ENCODE data around the gene VSTM5. TPM values are rescaled to one million over a fixed set of nuclear protein-coding genes. Genes with fewer than 3 reads are reported as not detected.

VSTM5 gene
- polyA plus RNA-seq, 1 experiment = 0.63 TPM

DNA sequence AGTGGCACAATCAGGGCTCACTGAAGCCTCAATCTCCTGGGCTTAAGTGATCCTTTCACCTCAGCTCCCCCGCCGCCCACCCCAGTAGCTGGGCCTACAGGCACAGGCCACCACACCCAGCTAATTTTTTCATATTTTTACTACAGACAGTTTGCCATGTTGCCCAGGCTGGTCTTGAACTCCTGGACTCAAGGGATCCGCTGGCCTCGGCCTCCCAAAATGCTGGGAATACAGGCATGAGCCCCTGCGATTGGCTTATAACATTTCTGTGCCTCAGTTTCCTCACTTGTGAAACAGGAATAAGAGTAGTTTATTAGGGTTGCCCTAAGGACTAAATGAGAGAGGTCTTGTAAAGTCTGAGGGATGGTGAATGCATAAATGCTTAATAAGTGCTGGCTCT, 1.2 kb downstream of the VSTM5 start:
- POLR2A ChIA-PET = interaction anchor here (0.7 kb wide), 1 partner anchor 8 kb away, joined by 5 read pairs; no protein-coding TSS in a partner anchor
- H3K4me3 ChIP-seq (ENCODE audit: low read depth, low read length) = no peak overlapping the region
- no peak for DNase-seq (ENCODE audit: low read depth)
- H3K36me3 ChIP-seq (ENCODE audit: control insufficient read depth, insufficient read depth, low read length) = no peaks in the 10 kb centered on the region
- TF ChIP-seq, protein P1, sequence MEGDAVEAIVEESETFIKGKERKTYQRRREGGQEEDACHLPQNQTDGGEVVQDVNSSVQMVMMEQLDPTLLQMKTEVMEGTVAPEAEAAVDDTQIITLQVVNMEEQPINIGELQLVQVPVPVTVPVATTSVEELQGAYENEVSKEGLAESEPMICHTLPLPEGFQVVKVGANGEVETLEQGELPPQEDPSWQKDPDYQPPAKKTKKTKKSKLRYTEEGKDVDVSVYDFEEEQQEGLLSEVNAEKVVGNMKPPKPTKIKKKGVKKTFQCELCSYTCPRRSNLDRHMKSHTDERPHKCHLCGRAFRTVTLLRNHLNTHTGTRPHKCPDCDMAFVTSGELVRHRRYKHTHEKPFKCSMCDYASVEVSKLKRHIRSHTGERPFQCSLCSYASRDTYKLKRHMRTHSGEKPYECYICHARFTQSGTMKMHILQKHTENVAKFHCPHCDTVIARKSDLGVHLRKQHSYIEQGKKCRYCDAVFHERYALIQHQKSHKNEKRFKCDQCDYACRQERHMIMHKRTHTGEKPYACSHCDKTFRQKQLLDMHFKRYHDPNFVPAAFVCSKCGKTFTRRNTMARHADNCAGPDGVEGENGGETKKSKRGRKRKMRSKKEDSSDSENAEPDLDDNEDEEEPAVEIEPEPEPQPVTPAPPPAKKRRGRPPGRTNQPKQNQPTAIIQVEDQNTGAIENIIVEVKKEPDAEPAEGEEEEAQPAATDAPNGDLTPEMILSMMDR (IDR thresholded peaks at IDR 0.05; ENCODE audit: insufficient read depth, low read depth, low read length) = no peak
- CTCF ChIA-PET = interaction anchor here (1.2 kb wide), 3 partner anchors 8 to 33 kb away, joined by 3 to 4 read pairs (median 3); no protein-coding TSS in a partner anchor
- no peaks in the 10 kb centered on the region for H3K27me3 ChIP-seq (ENCODE audit: control insufficient read depth, insufficient read depth, low read length)

DNA sequence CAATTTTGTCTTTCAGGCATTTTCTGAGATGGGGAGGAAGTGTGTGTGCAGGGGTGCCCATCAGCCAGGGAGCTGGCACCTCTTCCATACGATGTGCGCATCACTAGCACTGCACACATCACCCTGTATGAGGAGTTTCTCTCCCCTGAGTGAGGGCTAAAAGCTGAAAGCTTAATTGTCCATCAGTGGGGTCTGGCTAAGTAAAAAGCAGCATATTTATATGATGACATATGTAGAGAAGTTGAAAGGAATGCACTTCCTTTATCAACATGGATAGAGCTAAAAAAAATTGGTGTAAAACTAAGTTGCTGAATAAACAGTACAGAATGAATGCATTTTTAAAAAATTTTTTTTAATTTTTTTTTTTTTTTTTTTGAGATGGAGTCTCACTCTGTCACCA, 4.0 kb downstream of the VSTM5 start:
- no peaks in the 10 kb centered on the region for H3K27me3 ChIP-seq (ENCODE audit: control insufficient read depth, insufficient read depth, low read length)
- DNase-seq (ENCODE audit: low read depth) = no peak
- CTCF ChIA-PET = interaction anchor here (1.1 to 1.5 kb wide), 3 partner anchors 9 to 49 kb away, joined by 3 to 5 read pairs (median 4); no protein-coding TSS in a partner anchor
- TF ChIP-seq, protein P1 (IDR thresholded peaks at IDR 0.05; ENCODE audit: insufficient read depth, low read depth, low read length) = no peak
- POLR2A ChIA-PET = interaction anchor here (0.6 kb wide), 2 partner anchors 27 to 29 kb away, joined by 8 to 9 read pairs; no protein-coding TSS in a partner anchor
- H3K4me3 ChIP-seq (ENCODE audit: low read depth, low read length) = no peak overlapping the region
- no peaks in the 10 kb centered on the region for H3K36me3 ChIP-seq (ENCODE audit: control insufficient read depth, insufficient read depth, low read length)

DNA sequence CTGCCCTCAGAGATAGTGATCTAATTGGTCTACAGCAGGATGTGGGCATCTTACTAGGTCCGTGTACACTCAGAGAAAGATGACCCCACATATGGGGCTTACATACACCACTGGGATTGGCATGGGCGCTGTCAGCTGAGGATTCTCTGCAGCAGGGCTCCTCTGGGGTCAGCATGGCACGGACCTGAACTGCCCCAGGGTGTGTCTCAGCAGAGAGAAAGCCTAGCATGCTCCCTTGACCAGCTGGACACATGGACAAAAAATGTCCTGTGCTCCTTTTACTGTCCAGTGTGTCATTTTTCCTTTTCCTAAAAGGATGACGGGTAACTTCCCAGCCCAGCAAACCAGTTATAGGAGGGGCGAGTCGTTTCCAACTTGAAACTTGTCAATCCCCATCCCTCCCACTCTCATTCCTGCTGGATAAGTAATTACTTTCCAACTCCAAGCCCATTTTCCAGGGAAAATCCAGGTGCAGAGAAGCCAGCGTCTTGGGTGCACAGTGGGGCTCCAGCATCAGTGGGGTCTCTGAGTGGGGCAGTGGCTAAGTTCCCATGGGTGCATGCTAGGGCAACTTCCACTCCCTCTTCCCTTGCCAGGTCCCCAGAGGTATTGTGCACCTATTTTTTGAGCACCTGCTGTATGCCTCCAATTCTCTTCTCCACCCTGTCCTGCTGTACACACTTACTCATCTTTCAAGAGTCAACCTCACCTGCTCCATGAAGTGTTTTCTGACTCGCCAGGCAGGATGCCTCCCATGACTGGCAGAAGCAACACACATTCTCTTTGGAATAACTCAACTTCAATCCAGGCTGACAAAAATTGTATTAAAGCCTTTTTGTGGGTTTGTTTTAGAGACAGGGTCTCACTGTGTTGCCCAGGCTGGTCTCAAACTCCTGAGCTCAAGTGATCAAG, 5.0 kb downstream of the VSTM5 start:
- Histone ChIP-seq H3K36me3 (ENCODE audit: control insufficient read depth, insufficient read depth, low read length) (no peaks in the 10 kb centered on the region), H3K27me3 (ENCODE audit: control insufficient read depth, insufficient read depth, low read length) (no peaks in the 10 kb centered on the region), H3K4me3 (ENCODE audit: low read depth, low read length) (no peak overlapping the region)
- no peak for DNase-seq (ENCODE audit: low read depth)
- TF ChIP-seq, protein P1 (IDR thresholded peaks at IDR 0.05; ENCODE audit: insufficient read depth, low read depth, low read length) = no peak
- ChIA-PET CTCF (interaction anchor here (1.4 kb wide), 1 partner anchor 8 kb away, joined by 4 read pairs; no protein-coding TSS in a partner anchor), POLR2A (no interaction called here)

DNA sequence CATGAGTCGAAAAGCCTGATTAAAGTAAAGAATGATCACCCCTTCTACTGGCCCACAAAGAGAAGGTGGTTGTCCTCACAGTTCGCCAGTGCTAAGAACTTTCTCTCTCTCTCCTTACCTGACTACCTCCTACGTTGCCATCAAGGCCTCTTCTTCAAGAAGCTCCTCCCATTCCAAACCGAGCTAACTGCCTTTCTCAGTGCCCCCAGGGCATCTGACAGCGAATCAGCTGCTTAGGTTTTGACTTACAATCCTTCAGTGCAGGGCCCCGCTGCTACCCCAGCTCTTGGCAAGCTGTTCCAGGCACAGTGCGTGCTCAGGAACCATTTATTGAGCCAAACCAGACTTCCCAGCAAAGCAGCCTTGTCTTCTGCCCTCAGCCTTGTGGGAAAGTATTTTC, 5.8 kb downstream of the VSTM5 start:
- no peak overlapping the region for H3K4me3 ChIP-seq (ENCODE audit: low read depth, low read length)
- DNase-seq (ENCODE audit: low read depth) = no peak
- ChIA-PET POLR2A (no interaction called here), CTCF (interaction anchor here (1.1 kb wide), 1 partner anchor 51 kb away, joined by 3 read pairs; no protein-coding TSS in a partner anchor)
- H3K27me3 ChIP-seq (ENCODE audit: control insufficient read depth, insufficient read depth, low read length) = no peaks in the 10 kb centered on the region
- TF ChIP-seq, protein P1 (IDR thresholded peaks at IDR 0.05; ENCODE audit: insufficient read depth, low read depth, low read length) = no peak
- no peaks in the 10 kb centered on the region for H3K36me3 ChIP-seq (ENCODE audit: control insufficient read depth, insufficient read depth, low read length)

DNA sequence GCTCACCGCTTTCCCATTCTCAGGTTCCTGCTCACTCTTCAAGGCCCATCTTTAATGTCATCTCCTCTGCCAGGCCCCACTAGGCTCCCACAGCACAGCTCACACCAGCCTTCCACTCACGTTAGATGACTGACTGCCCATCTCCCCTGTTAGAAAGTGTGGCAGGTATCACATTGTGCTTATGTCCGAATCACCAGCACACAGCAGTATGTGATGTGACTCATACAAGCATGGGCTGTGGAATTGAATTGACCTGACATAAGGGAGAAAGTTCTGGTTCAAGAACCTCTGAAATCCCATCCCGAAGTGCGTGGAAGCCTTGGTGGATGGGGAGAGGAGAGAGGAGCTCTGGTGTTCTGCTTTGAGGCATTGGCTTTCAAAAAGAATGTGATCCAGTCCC, 6.5 kb downstream of the VSTM5 start:
- CTCF ChIA-PET = interaction anchor here (1.1 kb wide), 1 partner anchor 51 kb away, joined by 3 read pairs; no protein-coding TSS in a partner anchor
- Histone ChIP-seq H3K4me3 (ENCODE audit: low read depth, low read length) (no peak overlapping the region), H3K36me3 (ENCODE audit: control insufficient read depth, insufficient read depth, low read length) (no peaks in the 10 kb centered on the region), H3K27me3 (ENCODE audit: control insufficient read depth, insufficient read depth, low read length) (no peaks in the 10 kb centered on the region)
- TF ChIP-seq, protein P1 (IDR thresholded peaks at IDR 0.05; ENCODE audit: insufficient read depth, low read depth, low read length) = no peak
- POLR2A ChIA-PET = no interaction called here
- no peak for DNase-seq (ENCODE audit: low read depth)
